Astrocyte of the cerebellum (primary cell): ENCODE data around the gene CXXC5.

Experiments
- DNase-seq: peaks from one replicate; pipeline ENCODE4 v3.0.0-alpha.2; 2011; ENCODE audit warnings: low read depth
- H3K4me3 ChIP-seq: 2 replicates; pipeline ENCODE4 v1.5.1; 2011; ENCODE audit warnings: mild to moderate bottlenecking, low read depth, low read length, moderate library complexity
- CTCF ChIP-seq: IDR thresholded peaks from 2 replicates; pipeline ENCODE4 v1.5.1; 2012; ENCODE audit warnings: low read length, low read depth, moderate library complexity, mild to moderate bottlenecking; ENCODE audit errors: missing control alignments
- in situ Hi-C: cut with HindIII; loops from 2 replicates; pipeline ENCODE4 v1.10.0; 2017; ENCODE audit warnings: low sequenced_read_pairs

Gene CXXC5

GRCh38 chr5:139638736-139639618 lies 9.2 kb upstream of the CXXC5 start:
- no peak for DNase-seq
- in situ Hi-C loops, result no loop called here
- no peak overlapping the region for H3K4me3 ChIP-seq
- no peak for TF ChIP-seq CTCF

- TF ChIP-seq CTCF, result no peak
- in situ Hi-C loops, result loop anchor here (10.0 kb wide), 1 partner anchor 55 kb away; no protein-coding TSS in a partner anchor
- DNase-seq, result no peak
- no peak overlapping the region for H3K4me3 ChIP-seq
Observed at GRCh38 chr5:139639619-139640380, 8.3 kb upstream of the CXXC5 start.

GRCh38 chr5:139640421-139641115 lies 7.6 kb upstream of the CXXC5 start:
- in situ Hi-C loops, result loop anchor here (10.0 kb wide), 1 partner anchor 54 kb away; no protein-coding TSS in a partner anchor
- DNase-seq, result no peak
- TF ChIP-seq CTCF, result no peak
- no peak overlapping the region for H3K4me3 ChIP-seq

- TF ChIP-seq CTCF, result no peak
- H3K4me3 ChIP-seq, result no peak overlapping the region
- no peak for DNase-seq
- in situ Hi-C loops, result loop anchor here (10.0 kb wide), 1 partner anchor 53 kb away; no protein-coding TSS in a partner anchor
Observed at GRCh38 chr5:139641116-139642080, 6.8 kb upstream of the CXXC5 start.

- in situ Hi-C loops, result loop anchor here (10.0 kb wide), 1 partner anchor 53 kb away; no protein-coding TSS in a partner anchor
- no peak overlapping the region for H3K4me3 ChIP-seq
- TF ChIP-seq CTCF, result no peak
- DNase-seq, result no peak
Observed at GRCh38 chr5:139642213-139642612, 5.9 kb upstream of the CXXC5 start.
